ENCODE results near the gene VEGFC.

GRCh38 chr4:176788248-176788647 lies 4.5 kb downstream of the VEGFC start:
- TF ChIP-seq TAF1 (IDR thresholded peaks at IDR 0.05; ENCODE audit: low read depth, low read length) (no peak), POLR2AphosphoS5 (IDR thresholded peaks at IDR 0.05; ENCODE audit: low read depth, low read length) (no peak), POLR2A (IDR thresholded peaks at IDR 0.05; ENCODE audit: low read depth, low read length) (no peak), SPI1 (IDR thresholded peaks at IDR 0.05; ENCODE audit: low read depth, low read length) (no peak)

All from GM12891 (cell line).